Astrocyte (in vitro differentiated cells and primary cell): ENCODE measurements around the gene GGNBP2. TPM values are rescaled to one million over a fixed set of nuclear protein-coding genes. Genes with fewer than 3 reads are reported as not detected.

ENCODE experiments used
- total RNA-seq: library from RNA; stranded (reverse); gene quantifications from 2 replicates; pipeline ENCODE4 v1.2.1, GENCODE V29; 2021

The GGNBP2 gene
- total RNA-seq, 1 donor from 2014 or later = 80.8 TPM

Other genes starting within 250 kb of the GGNBP2 start
- not detected in 2 replicates for gene TBC1D3G, start 221.0 kb upstream of the GGNBP2 start, total RNA-seq
- gene TBC1D3H, start 156.5 kb upstream of the GGNBP2 start, total RNA-seq = not detected in 2 replicates
- 26.4 and 29.4 TPM in 2 replicates for gene ZNHIT3, start 58.2 kb upstream of the GGNBP2 start, total RNA-seq
- gene MYO19, start 10.1 kb upstream of the GGNBP2 start, total RNA-seq = 41.0 and 42.9 TPM in 2 replicates
- gene PIGW, start 9.9 kb upstream of the GGNBP2 start, total RNA-seq = 7.5 and 8.4 TPM in 2 replicates
- 7.1 and 8.8 TPM in 2 replicates for gene DHRS11, start 47.0 kb downstream of the GGNBP2 start, total RNA-seq
- gene MRM1, start 56.7 kb downstream of the GGNBP2 start, total RNA-seq = 3.1 and 4.8 TPM in 2 replicates